ENCODE measurements around the gene ANKH.

DNA sequence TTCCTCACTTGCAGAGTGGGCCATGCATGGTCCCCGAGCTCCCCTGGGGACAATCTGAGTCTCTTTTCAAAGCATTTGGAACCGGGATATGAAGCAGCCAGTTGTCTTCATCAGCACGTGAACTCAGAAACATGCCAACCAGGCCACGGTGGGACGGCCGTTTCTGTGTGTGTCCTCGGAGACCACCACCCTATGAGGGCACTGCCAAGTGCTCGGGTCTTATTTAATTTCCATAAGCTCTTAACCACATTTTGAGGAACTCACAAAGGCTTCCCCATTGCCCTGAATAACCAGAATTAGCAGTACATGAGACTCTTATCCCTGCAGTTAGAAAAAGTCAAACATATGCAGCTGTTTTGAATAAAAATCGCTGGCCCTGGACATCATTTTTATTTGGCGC is 146.9 kb downstream of the ANKH start:
- TF ChIP-seq GATA2 (IDR thresholded peaks at IDR 0.05; ENCODE audit: low read depth, low read length) (no peak), GATA3 (IDR thresholded peaks at IDR 0.05; ENCODE audit: low read depth, low read length) (no peak)
